Adipocyte (in vitro differentiated cells): ENCODE results near the gene PARL.
"Not testable (repeated sequence)": the region's sequence is repeated elsewhere in the genome, so short reads cannot be mapped to it uniquely, and the experiment has no call there.

Experiments
- DNase-seq: peaks from one replicate; pipeline ENCODE4 v3.0.0-alpha.2; 2015; ENCODE audit warnings: low read depth
- H3K27me3 ChIP-seq: replicated peaks from 2 replicates; pipeline ENCODE4 v1.7.0; 2013; ENCODE audit warnings: mild to moderate bottlenecking, low read length, moderate library complexity; ENCODE audit not compliant: control insufficient read depth, insufficient read depth
- H3K36me3 ChIP-seq: 2 replicates; pipeline ENCODE4 v1.7.0; 2013; ENCODE audit warnings: low read length, mild to moderate bottlenecking, moderate library complexity; ENCODE audit not compliant: control insufficient read depth, insufficient read depth, severe bottlenecking
- H3K4me1 ChIP-seq: 2 replicates; pipeline ENCODE4 v1.7.0; 2013; ENCODE audit warnings: mild to moderate bottlenecking, low read length, moderate library complexity; ENCODE audit not compliant: control insufficient read depth, insufficient read depth
- H3K4me3 ChIP-seq: 2 replicates; pipeline ENCODE4 v1.7.0; 2013; ENCODE audit warnings: mild to moderate bottlenecking, low read length, moderate library complexity
- H3K9ac ChIP-seq: 2 replicates; pipeline ENCODE4 v1.7.0; 2013; ENCODE audit warnings: mild to moderate bottlenecking, low read length, moderate library complexity
- H3K9me3 ChIP-seq: 2 replicates; pipeline ENCODE4 v1.7.0; 2013; ENCODE audit warnings: mild to moderate bottlenecking, low read length, moderate library complexity; ENCODE audit not compliant: control insufficient read depth

PARL gene

DNA sequence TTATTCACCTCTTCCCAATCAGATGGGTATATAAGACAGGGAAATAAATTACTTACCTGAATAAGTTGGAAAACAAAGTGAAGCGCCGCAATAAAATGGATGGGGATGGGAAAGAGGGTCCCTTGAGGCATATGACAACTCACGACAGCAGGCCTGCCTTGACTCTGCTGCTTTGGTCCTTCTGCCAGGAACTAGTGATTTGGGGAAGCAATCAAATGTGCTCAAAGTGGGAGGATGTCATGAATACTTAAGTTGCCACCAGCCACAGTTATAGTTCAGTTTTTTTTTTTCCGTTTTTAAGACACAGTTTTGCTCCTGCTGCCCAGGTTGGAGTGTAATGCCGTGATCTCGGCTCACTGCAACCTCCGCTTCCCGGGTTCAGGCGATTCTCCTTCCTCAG is 4.6 kb downstream of the PARL start:
- no peak for DNase-seq
- Histone ChIP-seq H3K9ac (no peak overlapping the region), H3K27me3 (no peaks in the 10 kb centered on the region)

DNA sequence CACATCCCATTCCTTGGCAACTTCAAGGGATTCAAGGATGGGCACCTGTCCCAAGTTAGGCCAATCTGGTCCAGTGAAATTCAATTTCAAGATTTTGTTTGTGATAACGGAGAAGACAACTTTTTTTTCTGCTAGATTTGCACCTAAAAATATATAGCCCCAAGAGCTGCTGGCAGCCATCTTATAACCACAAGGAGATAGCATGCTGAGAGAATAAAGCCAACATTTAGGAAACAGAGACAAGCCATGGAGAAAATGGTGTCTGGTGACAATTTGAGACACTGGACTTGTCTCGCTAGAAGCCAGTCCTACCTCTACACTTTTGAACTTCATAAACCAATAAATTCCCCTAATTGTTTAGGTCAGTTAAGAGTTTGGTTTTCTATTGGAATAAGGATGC is 5.4 kb downstream of the PARL start:
- Histone ChIP-seq H3K9me3 (no peaks in the 10 kb centered on the region), H3K27me3 (no peaks in the 10 kb centered on the region), H3K4me1 (peaks cover 16% of the 10 kb centered on the region), H3K4me3 (no peak overlapping the region), H3K36me3 (peaks cover 11% of the 10 kb centered on the region), H3K9ac (no peak overlapping the region)
- no peak for DNase-seq

More for the DNA sequence above, 4.6 kb downstream of the PARL start:
- H3K9me3 ChIP-seq, result no peaks in the 10 kb centered on the region
- peaks cover 16% of the 10 kb centered on the region for H3K4me1 ChIP-seq
- H3K4me3 ChIP-seq, result no peak overlapping the region
- peaks cover 7% of the 10 kb centered on the region for H3K36me3 ChIP-seq

DNA sequence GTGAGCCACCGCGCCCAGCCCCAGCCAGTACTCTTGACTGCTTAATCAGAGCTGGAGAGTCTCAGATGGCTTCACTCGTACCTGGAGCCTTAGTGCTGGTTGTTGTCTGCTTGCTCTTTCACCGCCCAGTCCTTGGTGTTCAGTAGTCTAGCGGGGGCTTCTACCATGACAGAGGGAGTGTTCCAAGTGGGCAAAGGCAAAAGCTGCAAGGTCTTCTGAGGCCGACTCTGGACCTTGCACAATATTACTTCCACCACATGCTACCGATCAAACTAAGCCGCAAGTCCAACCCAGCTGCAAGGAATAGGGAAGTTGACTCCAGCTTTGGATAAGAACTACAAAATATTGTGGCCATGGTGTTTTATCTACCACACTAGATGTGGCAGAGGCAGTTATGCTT is 6.6 kb downstream of the PARL start:
- DNase-seq, result no peak

DNA sequence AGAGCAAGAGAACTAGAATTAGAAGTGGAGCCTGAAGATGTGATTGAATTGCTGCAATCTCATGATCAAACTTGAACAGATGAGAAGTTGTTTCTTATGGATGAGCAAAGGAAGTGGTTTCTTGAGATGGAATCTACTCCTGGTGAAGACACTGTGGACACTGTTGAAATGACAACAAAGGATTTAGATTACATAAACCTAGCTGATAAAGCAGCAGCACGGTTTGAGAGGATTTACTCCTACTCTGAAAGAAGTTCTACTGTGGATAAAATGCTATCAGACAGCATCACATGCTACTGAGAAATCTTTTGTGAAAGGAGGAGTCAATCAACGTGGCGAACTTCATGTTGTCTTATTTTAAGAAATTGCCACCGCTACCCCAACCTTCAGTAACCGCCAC is 7.5 kb downstream of the PARL start:
- peaks cover 11% of the 10 kb centered on the region for H3K36me3 ChIP-seq
- H3K27me3 ChIP-seq, H3K9me3 ChIP-seq: not testable (repeated sequence)

More for the DNA sequence above, 6.6 kb downstream of the PARL start:
- Histone ChIP-seq H3K4me1 (peaks cover 8% of the 10 kb centered on the region), H3K4me3 (no peak overlapping the region), H3K9me3 (no peaks in the 10 kb centered on the region), H3K9ac (no peak overlapping the region), H3K27me3 (no peaks in the 10 kb centered on the region), H3K36me3 (peaks cover 11% of the 10 kb centered on the region)

DNA sequence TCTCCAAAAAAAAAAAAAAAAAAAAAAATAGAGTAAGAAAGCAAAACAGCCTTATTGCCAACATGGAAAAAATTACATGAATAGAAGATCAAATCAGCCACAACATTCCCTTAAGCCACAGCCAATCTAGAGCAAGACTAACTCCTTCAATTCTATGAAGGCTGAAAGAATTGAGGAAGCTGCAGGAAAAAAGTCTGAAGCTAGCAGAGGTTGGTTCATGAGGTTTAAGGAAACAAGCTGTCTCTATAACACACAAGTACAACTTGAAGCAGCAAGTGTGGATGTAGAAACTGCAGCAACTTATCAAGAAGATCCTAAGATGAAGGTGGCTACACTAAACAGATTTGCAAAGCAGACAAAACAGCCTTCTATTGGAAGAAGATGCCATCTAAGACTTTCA is 9.3 kb downstream of the PARL start:
- H3K4me1 ChIP-seq, result no peaks in the 10 kb centered on the region
- no peak overlapping the region for H3K9ac ChIP-seq
- no peaks in the 10 kb centered on the region for H3K27me3 ChIP-seq
- H3K36me3 ChIP-seq, result peaks cover 11% of the 10 kb centered on the region
- no peaks in the 10 kb centered on the region for H3K9me3 ChIP-seq
- no peak for DNase-seq
- no peak overlapping the region for H3K4me3 ChIP-seq

More for the DNA sequence above, 7.5 kb downstream of the PARL start:
- not testable (repeated sequence) for H3K4me3 ChIP-seq, H3K9ac ChIP-seq, H3K4me1 ChIP-seq, DNase-seq

DNA sequence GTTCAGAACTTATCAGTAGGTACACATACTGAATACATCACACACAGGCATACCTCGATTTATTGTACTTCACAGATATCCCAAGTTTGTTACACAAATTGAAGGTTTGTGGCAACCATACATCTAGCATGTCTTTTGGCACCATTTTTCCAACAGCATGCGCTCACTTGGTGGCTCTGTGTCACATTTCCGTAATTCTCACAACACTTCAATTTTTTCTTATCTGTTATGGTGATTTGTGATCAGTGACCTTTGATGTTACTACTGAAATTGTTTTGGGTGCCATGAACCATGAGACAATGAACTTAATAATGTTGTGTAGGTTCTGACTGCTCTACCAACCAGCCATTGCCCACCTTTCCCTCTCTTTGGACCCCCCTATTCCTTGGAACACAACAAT is 10.8 kb downstream of the PARL start:
- DNase-seq, result no peak
- peaks cover 11% of the 10 kb centered on the region for H3K36me3 ChIP-seq
- H3K9ac ChIP-seq, result no peak overlapping the region
- H3K27me3 ChIP-seq, result no peaks in the 10 kb centered on the region
- no peaks in the 10 kb centered on the region for H3K9me3 ChIP-seq
- H3K4me1 ChIP-seq, result no peaks in the 10 kb centered on the region
- H3K4me3 ChIP-seq, result no peak overlapping the region

DNA sequence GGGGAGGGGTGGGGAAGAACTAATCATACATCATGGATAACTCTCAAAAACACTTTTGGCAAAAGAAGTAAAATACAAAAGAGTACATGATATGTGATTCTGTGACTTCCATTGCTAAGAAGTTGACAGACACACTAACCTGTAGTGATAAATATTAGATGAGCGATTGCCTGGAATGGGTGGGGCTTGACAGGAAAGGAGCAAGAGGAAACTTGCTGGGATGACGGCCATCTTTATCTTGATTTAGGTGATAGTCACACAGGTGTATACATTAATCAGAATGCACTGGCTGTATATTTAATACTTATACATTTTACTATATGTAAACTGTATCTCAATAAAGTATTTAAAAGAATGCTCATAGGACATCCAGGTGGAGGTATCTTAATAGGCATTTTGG is 13.1 kb downstream of the PARL start:
- DNase-seq, result no peak
- H3K4me1 ChIP-seq, result no peaks in the 10 kb centered on the region
- peaks cover 22% of the 10 kb centered on the region for H3K36me3 ChIP-seq
- H3K4me3 ChIP-seq, result no peak overlapping the region
- no peak overlapping the region for H3K9ac ChIP-seq
- H3K27me3 ChIP-seq, result no peaks in the 10 kb centered on the region
- no peaks in the 10 kb centered on the region for H3K9me3 ChIP-seq

DNA sequence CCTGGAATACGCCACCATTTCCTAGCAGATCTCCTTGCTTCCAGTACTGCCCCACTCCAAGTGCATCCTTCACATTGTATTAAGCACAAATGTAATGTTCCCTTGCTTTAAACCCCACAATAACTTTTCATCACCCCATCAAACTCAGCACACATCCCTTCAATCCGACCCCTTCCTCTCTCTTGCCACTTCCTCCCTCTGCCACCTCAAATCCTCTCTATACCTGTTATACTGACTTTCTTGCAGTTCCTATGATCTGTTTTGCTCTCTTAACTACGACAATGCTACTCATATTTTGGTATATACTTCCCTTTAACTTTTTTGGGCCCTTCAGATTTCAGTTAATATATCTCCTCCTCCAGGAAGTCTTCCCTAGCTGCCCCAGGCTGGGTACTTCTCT is 14.1 kb downstream of the PARL start:
- no peak for DNase-seq
- H3K4me3 ChIP-seq, result no peak overlapping the region
- no peak overlapping the region for H3K9ac ChIP-seq
- no peaks in the 10 kb centered on the region for H3K9me3 ChIP-seq
- peaks cover 26% of the 10 kb centered on the region for H3K36me3 ChIP-seq
- H3K27me3 ChIP-seq, result no peaks in the 10 kb centered on the region
- no peaks in the 10 kb centered on the region for H3K4me1 ChIP-seq

DNA sequence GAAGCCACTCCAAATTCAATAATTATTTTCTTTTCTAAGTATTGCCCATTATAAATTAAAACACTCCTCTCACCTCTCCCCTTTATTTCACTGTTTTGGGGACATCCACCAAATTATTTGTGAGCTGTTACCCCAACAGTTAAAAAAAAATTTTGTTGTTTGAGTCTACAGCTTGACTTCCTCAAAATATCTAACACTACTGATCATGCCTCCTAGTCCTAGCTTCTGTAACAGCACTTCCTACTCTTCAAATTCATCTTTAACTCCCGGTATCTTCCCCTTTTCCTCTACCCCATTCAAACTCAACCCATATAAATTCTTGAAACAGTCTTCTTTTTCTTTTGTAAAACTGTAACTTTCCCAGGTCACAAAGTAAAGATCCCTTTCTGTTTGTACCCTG is 15.9 kb downstream of the PARL start:
- H3K36me3 ChIP-seq, result peaks cover 35% of the 10 kb centered on the region
- no peak overlapping the region for H3K4me3 ChIP-seq
- DNase-seq, result no peak
- no peak overlapping the region for H3K9ac ChIP-seq
- H3K9me3 ChIP-seq, result no peaks in the 10 kb centered on the region
- no peaks in the 10 kb centered on the region for H3K27me3 ChIP-seq
- no peaks in the 10 kb centered on the region for H3K4me1 ChIP-seq

DNA sequence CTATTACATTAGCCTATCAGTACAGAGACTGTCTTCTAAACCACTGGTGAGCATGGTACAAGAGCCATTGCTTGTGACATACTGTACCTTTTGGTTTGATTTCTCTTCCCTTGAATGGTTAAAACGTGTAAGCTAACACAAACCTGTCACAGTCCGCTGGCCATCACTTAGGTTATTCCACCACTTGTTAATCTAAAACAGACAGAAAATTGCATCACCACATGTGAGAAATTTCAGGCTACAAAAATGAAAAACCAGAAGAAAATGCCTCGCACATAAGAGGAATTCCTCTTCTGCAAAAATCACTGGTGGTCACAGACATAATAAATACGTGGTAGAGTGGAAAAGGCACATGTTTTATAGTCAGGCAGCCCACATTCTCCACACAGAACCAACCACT is 22.1 kb downstream of the PARL start:
- H3K36me3 ChIP-seq, result peaks cover 80% of the 10 kb centered on the region
- DNase-seq, result peak; percentile 20
- no peaks in the 10 kb centered on the region for H3K9me3 ChIP-seq
- no peaks in the 10 kb centered on the region for H3K4me1 ChIP-seq
- no peak overlapping the region for H3K4me3 ChIP-seq
- H3K9ac ChIP-seq, result no peak overlapping the region
- no peaks in the 10 kb centered on the region for H3K27me3 ChIP-seq

DNA sequence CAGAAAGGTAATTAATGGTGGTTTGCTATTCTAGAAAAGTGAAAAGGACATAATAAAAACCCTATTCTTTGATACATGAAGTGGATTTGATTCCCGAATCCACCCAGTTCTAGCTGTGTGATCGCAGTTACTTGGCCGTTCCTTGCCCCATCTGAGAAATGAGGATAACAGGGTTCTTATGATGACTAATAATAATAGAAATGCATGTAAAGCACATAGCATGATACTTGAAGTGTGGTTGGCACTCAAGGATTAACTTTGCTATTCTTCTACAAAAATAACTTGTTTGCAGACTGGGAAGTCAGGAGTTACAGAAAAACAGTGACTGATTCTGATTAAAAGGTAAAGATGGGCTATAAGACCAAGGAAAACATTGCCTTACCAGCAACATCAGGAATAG is 26.8 kb downstream of the PARL start:
- no peaks in the 10 kb centered on the region for H3K4me1 ChIP-seq
- no peaks in the 10 kb centered on the region for H3K27me3 ChIP-seq
- H3K9me3 ChIP-seq, result no peaks in the 10 kb centered on the region
- no peak for DNase-seq
- peaks cover 71% of the 10 kb centered on the region for H3K36me3 ChIP-seq
- no peak overlapping the region for H3K9ac ChIP-seq
- H3K4me3 ChIP-seq, result no peak overlapping the region

DNA sequence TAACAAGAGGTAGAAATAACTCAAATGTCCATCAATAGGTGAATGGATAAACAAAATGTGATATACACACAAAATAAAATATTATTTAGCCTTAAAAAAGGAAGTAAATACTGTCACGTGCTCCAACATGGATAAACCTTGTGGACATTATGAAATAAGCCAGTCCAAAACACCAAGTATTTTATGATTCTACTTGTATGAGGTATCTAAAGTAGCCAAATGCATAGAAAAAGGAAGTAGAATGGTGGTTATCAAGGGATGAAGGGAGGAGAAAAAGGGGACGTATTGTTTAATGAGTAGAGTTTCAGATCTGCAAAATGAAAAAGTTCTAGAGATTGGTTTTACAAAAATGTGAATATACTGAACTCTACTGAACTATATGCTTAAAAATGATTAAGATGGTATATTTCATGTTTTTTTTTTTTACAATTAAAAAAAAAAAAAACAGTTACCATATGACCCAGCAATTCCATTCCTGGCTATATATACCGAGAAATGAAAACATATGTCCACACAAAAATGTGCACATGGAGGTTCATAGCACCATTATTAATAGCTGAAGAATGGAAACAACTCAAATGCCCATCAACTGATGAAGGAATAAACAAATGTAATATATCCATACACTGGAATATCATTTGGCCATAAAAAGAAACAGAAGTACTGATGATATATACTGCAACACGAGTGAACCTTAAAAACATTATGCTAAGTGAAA is 30.2 kb downstream of the PARL start:
- DNase-seq, result no peak
- no peaks in the 10 kb centered on the region for H3K4me1 ChIP-seq
- peaks cover 57% of the 10 kb centered on the region for H3K36me3 ChIP-seq
- no peak overlapping the region for H3K9ac ChIP-seq
- H3K27me3 ChIP-seq, result no peaks in the 10 kb centered on the region
- H3K4me3 ChIP-seq, result no peak overlapping the region
- no peaks in the 10 kb centered on the region for H3K9me3 ChIP-seq
